ENCODE data around the gene DSC1.
"Not testable (repeated sequence)": the region's sequence is repeated elsewhere in the genome, so short reads cannot be mapped to it uniquely, and the experiment has no call there.

The DSC1 gene

GRCh38 chr18:31162825-31163435, at the start of gene DSC1:
DSC1 (minus strand) TSS chr18:31162856; CDS start chr18:31162594, 262 bp downstream.
- DNase-seq, result no peak

GRCh38 chr18:31211047-31211446, 48.4 kb upstream of the DSC1 start:
- no peak for DNase-seq

DNA sequence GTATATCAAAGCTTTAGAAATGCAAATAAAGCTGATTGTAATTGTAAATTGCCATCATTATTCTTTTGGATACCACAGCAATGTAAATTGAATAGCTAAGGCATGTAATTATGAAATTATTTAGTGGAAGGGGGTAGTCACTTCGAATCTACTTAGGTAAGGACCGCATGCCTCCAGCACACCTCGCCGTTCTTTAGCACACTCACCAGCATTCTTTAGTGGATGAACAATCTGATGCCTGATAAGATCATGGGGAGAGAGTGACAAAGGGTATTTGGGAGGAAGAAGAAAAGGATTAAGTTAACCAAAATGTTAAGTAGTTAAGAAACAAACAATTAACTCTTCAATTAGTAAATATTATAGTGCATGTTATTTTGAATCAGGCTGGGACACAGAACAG, 46.4 kb upstream of the DSC1 start:
- no peak for DNase-seq

- DNase-seq, result no peak
Measured at GRCh38 chr18:31207391-31207790, 44.7 kb upstream of the DSC1 start.

DNA sequence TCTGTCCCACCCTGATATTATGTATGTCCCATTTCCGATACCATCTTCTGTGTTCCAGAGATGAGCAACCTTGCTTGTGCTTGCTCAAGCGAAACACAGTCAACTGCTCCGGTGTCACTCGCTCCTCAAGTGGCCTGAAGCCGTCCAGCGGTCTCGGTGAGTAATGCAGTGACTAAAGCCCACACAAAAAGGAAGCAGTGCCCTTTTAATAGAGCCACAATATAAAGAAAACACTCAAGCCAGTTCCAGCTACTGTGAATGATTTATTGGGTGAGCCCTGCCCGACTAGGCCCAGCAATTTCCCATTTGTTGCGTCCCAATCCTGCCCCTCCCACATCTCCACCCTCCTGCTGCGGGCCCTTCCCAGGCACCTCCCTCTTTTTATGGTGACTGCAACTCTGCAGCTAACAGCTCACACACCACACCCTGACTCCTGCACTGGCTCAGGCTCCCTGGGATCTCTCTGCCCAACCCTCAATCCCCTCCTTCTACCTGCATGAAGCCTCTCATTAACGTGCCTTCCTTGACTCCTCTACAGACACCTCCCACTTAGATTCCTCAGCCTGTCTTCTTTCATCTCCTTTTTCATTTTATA, 44.2 kb upstream of the DSC1 start:
- peak; percentile 95 for DNase-seq

DNA sequence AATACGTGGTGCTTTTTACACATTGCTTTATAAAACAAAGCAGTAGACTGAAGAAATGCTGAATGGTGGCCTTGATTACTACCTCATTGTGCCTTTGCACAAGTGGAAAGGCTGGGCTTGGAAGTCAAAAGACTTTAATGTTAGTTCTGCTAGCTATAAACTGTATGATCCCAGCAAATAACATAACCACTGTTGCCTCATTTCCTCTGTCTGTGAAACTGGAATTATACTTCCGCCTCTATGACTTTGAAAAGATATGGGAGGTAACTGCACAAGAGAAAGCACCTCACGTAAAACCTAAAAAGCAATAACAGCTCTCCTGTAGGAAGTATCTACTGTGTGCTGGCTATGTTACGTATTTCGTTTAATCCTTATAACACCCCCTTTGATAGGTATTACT, 43.4 kb upstream of the DSC1 start:
- no peak for DNase-seq

GRCh38 chr18:31205273-31205672, 42.6 kb upstream of the DSC1 start:
- DNase-seq, result no peak

DNA sequence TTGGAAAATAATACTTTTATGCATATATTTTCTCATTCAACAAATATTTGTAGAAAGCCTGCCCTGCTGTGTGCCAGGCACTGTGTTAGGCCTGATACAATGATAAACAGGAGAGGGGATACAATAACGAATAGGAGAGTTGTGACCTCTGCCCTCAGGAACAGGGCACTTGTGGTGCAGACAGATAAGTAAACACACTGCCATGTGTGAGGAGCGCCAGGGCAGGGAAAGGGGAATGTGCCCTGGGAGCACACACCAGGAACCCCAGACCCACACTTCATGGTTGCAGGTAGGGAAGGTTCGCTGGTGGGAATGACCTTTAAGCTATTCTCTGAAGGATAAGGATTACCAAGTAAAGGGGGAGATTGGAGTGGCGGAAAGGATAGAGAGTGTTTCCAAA, 42.2 kb upstream of the DSC1 start:
- no peak for DNase-seq

- DNase-seq, result no peak
Measured at GRCh38 chr18:31204166-31204565, 41.5 kb upstream of the DSC1 start.

GRCh38 chr18:31203794-31204148, 41.1 kb upstream of the DSC1 start:
- DNase-seq, result no peak

DNA sequence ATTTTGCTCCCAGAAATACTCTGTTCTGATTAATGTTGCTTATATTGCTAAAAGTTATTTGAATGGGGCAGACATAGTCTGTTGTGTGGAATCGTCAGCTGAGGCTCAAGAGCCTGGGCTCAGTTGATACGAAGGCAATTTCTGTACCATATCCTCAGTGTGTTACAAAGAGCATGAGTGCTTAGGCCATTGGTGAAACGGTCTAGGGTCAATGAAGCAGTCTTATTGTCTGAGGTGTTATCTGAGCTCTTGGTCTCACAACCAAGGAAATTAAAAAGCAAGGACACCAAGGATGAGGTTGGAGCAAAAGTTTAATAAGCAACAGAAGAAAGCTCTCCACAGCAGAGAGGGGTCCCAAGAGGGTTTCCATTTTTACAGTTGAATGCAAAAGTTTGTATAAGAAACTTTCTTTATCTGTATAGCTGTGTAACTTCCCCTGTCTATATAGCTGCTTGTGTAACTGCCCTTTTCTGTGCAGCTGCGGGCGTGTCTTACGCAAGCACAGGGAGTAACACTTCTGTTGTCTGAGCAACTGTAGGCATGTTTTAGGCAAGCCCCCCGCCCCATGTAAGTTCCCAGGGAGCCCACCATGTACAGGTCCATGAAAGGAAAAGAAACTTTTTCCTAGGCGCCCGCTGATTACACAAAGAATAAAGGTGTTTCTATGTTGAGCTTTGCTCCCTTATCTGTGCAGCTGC, 40.6 kb upstream of the DSC1 start:
- no peak for DNase-seq

GRCh38 chr18:31199190-31199769, 36.6 kb upstream of the DSC1 start:
- DNase-seq, result no peak

GRCh38 chr18:31197676-31198075, 35.0 kb upstream of the DSC1 start:
- DNase-seq, result no peak

DNA sequence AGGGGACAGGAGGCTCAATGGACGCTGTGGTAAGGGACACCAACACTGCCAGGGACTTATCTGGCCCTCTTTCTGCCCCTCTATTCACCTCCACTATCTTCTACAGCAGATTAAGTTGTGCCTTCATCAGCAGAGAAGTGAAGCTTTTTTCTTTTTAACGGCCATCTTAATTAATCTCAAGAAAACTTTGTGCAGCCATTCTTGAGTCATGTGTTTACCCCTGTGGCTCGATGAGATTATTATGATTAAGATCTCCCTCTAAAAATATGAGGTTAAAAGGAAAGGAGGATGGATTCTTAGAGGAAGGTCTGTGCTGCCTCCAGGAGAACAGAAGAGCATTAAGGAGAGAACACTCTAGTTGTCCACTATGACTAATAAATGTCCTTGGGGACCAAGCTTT, 32.4 kb upstream of the DSC1 start:
- DNase-seq, result no peak

DNA sequence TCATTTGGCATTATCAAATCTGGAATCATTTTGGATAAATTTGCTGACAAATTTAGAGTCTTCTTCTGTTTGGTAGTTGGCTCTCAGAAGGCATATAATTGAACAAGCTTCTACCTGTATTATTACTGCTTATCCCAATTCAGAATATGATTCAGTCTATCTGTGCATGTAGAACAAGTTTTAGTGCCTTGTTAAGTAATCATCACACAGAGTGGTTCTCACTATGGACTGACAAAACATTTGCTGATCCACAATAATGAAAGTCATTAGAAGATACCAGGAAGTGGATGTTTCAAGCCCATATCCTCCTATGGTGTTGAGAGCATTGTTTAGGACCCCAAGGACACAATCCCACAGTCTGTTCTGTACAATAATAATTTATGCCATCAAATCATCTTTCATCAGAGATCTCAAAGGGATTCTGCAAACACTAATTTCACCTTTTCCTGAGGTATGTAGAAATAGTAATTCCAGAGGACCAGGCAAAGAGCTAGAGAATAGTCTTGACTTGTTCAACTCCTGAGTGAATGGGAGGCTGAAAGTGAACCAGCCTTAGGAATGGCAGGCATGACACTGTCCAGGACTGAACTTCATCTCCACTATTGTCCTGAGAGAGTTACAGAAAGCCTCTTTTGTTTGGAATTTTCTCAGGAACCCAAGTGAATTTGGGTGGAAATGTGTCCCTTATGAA, 29.6 kb upstream of the DSC1 start:
- no peak for DNase-seq

DNA sequence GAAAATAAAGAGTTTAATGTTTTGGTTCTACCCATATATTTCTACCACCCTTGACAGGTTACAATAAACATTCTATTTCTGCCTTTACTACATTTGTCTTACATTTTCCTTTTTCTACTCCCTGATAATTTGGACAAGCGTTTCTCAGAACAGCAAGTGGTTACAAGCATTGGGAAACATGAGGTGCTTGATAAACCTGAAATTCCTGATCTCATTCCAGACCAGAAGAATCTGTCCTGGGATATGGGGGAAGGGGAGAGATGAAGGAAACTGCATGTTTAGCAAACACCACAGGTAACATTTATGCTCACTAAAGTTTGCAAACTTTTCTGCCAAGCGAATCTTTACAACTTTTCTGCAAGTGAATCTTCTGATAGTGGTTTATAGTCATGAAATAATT, 28.3 kb upstream of the DSC1 start:
- DNase-seq, result no peak

DNA sequence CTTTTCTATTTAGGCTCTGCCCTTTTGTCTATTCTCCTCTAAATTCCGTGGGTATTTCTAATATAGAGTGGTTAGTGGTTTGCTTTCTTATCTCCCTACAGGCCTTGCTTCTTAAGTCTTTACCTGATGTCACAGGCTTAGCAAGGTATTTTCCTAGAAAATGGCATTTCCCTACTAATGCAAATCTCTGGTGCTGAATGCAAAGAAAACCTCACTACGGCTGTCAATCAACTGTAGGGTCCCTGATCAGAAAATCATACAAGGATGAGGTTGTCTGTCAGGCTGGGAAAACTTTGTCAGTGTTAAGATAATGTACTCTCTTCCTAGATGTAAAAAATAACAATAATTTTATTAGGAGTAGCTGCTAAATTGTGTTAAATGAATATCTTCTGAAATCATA, 27.1 kb upstream of the DSC1 start:
- DNase-seq, result no peak

DNA sequence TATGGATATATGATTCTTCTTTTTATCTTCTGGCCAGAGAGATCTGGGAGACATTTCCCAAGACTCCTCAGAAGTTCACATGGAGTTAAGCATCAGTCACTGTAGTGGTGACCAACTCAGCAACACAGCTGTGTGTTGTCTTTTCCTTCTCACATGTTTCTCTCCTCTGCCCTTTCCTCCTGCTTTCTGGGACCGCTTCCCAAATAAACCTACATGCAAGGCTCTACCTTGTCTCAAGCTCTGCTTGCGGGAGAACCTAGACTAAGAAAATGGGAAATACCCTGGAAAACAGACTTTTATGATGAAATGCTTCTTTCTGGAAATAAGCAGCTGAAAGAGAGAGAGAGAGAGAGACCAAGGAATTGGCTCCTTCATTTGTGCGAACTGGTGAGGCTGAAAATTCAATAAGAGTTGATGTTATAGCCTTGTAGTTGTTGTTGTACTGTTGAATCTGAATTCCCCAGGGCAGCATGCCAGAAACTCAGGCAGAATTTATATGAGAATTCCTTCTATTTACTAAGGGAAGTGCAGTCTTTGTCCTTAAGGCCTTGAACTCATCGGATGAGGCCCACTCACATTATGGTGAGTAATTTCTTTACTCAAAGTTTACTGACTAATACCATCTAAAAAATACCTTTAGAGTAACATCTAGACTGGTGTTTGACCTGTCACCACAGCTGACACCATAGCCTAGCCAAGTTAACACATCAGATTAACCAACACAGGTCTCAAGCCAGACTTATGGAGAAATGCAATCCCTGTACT, 22.7 kb upstream of the DSC1 start:
- no peak for DNase-seq

DNA sequence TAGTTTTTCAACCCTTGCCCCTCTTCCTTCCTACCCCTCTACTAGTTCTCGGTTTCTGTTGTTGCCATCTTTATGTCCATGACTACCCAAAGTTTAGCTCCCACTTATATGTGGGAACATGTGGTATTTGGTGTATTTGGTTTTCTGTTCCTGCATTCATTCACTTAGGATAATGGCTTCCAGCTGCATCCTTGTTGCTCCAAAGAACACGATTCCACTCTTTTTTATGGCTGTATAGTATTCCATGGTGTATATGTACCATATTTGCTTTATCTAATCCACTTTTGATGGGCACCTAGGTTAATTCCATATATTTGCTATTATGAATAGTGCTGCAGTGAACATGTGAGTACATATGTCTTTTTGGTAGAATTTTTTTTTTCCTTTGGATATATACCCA, 20.6 kb upstream of the DSC1 start:
- no peak for DNase-seq

DNA sequence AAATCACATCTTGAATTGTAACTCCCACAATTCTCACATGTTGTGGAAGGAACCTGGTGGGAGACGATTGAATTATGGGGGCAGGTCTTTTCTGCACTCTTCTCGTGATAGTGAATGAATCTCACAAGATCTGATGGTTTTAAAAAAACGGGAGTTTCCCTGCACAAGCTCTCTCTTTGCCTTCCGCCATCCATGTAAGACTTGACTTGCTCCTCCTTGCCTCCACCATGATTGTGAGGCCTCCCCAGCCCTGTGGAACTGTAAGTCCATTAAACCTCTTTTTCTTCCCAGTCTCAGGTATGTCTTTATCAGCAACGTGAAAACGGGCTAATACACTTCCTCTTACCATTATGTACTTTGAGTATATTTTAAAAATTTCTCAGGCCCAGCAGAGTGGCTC, 14.7 kb upstream of the DSC1 start:
- not testable (repeated sequence) for DNase-seq

DNA sequence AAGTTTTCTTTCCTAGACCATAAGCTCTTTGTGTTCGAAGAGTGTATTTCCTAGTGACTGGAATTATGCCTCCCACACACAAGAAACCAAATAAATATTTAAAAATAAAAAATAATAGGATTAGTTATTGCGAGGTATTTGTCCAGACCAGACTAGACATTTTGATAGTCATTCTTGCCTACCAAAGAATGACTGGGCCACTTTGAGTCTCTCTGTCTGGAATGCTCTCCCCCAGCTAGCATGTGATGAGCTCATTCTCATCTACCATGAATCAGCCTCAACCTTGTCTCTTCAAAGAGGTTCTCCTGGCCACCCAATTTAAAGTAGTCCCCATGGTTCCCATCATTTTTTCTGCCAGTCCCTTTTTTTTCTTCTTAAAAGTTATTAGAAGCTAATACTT, 13.9 kb upstream of the DSC1 start:
- no peak for DNase-seq

DNA sequence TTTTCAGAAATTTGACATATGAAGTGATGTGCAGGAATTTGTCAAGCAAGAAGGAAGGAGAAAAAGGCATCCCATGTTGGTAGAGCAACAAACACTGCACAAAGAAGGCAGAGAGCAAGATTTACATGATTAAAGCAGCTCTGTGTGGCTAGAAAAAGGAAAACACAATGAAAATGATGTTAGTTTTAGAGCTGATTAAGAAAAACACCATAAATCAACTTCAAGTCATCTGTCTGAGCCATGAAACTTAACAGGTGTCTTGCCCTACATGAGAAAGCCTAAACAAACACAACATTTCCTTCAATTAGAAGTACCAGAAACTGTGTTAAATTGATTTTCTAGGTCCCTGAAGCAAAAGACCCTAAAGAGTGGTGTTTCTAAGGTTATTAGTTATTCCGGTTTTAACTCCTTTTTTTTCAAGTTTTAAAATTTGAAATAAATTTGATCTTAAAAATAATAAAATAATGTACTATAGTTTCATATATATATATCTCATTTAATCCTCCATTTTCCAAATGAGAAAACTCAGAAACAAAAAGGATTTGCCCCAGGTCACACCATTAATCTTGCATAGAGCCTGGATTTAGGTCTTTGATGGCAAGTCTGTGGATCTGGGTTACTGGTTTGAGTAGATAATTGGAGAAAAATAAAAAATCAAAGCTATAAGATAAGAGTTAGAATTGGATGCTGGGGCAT, 8.6 kb upstream of the DSC1 start:
- no peak for DNase-seq

All from NCI-H510A (cell line).